ENCODE data around the gene HSPA9. TPM values are rescaled to one million over a fixed set of nuclear protein-coding genes. Genes with fewer than 3 reads are reported as not detected.

HSPA9 gene
- total and polyA plus RNA-seq, 2 of the 8 experiments (the other 6 are each of a cell fraction or from before 2014, with no cell fraction given) = 191 to 395 TPM

- Histone ChIP-seq H2BK20ac (ENCODE audit: low read length) (no peak overlapping the region), H2BK120ac (replicated peaks; ENCODE audit: low read depth, low read length) (no peak overlapping the region), H3K27me3 (replicated peaks in 1 of 4; ENCODE audit: control insufficient read depth in 3 of 4, extremely low read depth in 1 of 4, insufficient read depth in 3 of 4, low read length in 3 of 4) (no peaks in the 10 kb centered on the region), H2BK15ac (ENCODE audit: low read length) (no peak overlapping the region), H3K79me2 (ENCODE audit: control insufficient read depth in 1 of 2, insufficient read depth in 2 of 2, low read length in 2 of 2) (peaks cover 0 to 38% of the 10 kb centered on the region in 2 experiments; a peak in 2 of 4 replicates), H2AK5ac (ENCODE audit: low read depth, low read length) (no peak overlapping the region), H2BK12ac (ENCODE audit: low read depth, low read length) (no peak overlapping the region), H3K18ac (ENCODE audit: extremely low read depth, low read length) (no peak overlapping the region), H3K23ac (ENCODE audit: insufficient read length) (no peak overlapping the region), H4K20me1 (replicated peaks in 1 of 2; ENCODE audit: control insufficient read depth in 1 of 2, insufficient read depth in 2 of 2, low read length in 2 of 2) (peaks cover 5 to 12% of the 10 kb centered on the region in 2 experiments), H3K9me3 (ENCODE audit: insufficient read depth in 2 of 2, low read depth in 1 of 2, low read length in 1 of 2) (no peaks in the 10 kb centered on the region), H2BK5ac (ENCODE audit: low read depth, low read length) (no peak overlapping the region), H3K14ac (ENCODE audit: insufficient read length) (no peak overlapping the region), H3K4me2 (ENCODE audit: insufficient read depth in 1 of 2, low read depth in 2 of 2, low read length in 2 of 2) (no peak overlapping the region), H3K36me3 (ENCODE audit: control insufficient read depth in 2 of 4, insufficient read depth in 4 of 4, low read length in 3 of 4) (peaks cover 21 to 69% (median 53%) of the 10 kb centered on the region in 4 experiments), H3K4ac (replicated peaks; ENCODE audit: insufficient read length, low read depth, low read length) (no peak overlapping the region), H3K56ac (replicated peaks; ENCODE audit: insufficient read length, low read depth, low read length) (no peak overlapping the region), H3K9ac (replicated peaks in 1 of 4; ENCODE audit: extremely low read depth in 1 of 4, low read depth in 3 of 4, low read length in 3 of 4) (no peak overlapping the region), H3K27ac (ENCODE audit: low read depth, low read length) (no peak overlapping the region), H4K91ac (replicated peaks; ENCODE audit: insufficient read length, low read length) (no peak overlapping the region), H2AFZ (ENCODE audit: low read length) (no peak overlapping the region), H3K23me2 (ENCODE audit: low read depth, low read length) (no peaks in the 10 kb centered on the region), H3K4me3 (ENCODE audit: extremely low read depth in 1 of 4, insufficient read depth in 2 of 4, low read depth in 3 of 4, low read length in 4 of 4) (no peak overlapping the region), H3K79me1 (ENCODE audit: low read depth, low read length) (peaks cover 3% of the 10 kb centered on the region; the same call in 1 of the 2 replicates), H4K8ac (ENCODE audit: extremely low read depth, insufficient read depth, low read length) (no peak overlapping the region), H3K4me1 (replicated peaks in 1 of 4; ENCODE audit: control insufficient read depth in 3 of 4, insufficient read depth in 4 of 4, low read length in 3 of 4) (no peaks in the 10 kb centered on the region), H4K5ac (ENCODE audit: insufficient read length, low read depth, low read length) (no peak overlapping the region)
- CTCF ChIA-PET (ENCODE audit: partially characterized antibody) = interaction anchor here (0.6 to 2.3 kb wide), 5 partner anchors 10 to 66 kb away, joined by 3 to 8 read pairs (median 3); no protein-coding TSS in a partner anchor
- no peak for DNase-seq (ENCODE audit: low read depth in 1 of 2, low spot score in 2 of 2)
- no peak for FAIRE-seq
- 93% methylated on average over 4 of the region's 4 CpGs; no CpG with 5 or more reads in 1 of the 2 experiments for WGBS, 2 experiments (ENCODE audit: extremely low coverage in 1 of 2, insufficient coverage in 1 of 2, insufficient read length in 1 of 2, insufficient replicate concordance in 2 of 2, low coverage in 1 of 2, low lambda C conversion rate in 2 of 2, missing lambda C conversion rate in 1 of 2)
- no peak for TF ChIP-seq POLR2AphosphoS5 (IDR thresholded peaks at IDR 0.05; ENCODE audit: low read depth, low read length)
- no peak for TF ChIP-seq CTBP2 (IDR thresholded peaks at IDR 0.05; ENCODE audit: borderline replicate concordance, insufficient read depth, insufficient read length, low read length)
- TF ChIP-seq SP4 (IDR thresholded peaks at IDR 0.05; ENCODE audit: low read length) = no peak
- POLR2A ChIA-PET (ENCODE audit: partially characterized antibody) = interaction anchor here (0.6 to 4.5 kb wide), 9 partner anchors 11 to 202 kb away, joined by 3 to 25 read pairs (median 4); partner anchors contain the start of genes ETF1 and FAM53C
Measured at GRCh38 chr5:138517437-138517836, 57.8 kb downstream of the HSPA9 start.
